NK-92 treated with Interleukin-12 subunit alpha and Interleukin-12 subunit beta, amount 100 ng/mL, for 24 hours (cell line): ENCODE measurements around the gene ROS1.
"Not testable (repeated sequence)": the region's sequence is repeated elsewhere in the genome, so short reads cannot be mapped to it uniquely, and the experiment has no call there.

ENCODE experiments used
- DNase-seq: peaks from one replicate; lab custom pipeline; 2025; lab: John Stamatoyannopoulos, UW

The ROS1 gene

GRCh38 chr6:117266257-117267053 is 159.3 kb downstream of the ROS1 start:
- DNase-seq: no peak

DNA sequence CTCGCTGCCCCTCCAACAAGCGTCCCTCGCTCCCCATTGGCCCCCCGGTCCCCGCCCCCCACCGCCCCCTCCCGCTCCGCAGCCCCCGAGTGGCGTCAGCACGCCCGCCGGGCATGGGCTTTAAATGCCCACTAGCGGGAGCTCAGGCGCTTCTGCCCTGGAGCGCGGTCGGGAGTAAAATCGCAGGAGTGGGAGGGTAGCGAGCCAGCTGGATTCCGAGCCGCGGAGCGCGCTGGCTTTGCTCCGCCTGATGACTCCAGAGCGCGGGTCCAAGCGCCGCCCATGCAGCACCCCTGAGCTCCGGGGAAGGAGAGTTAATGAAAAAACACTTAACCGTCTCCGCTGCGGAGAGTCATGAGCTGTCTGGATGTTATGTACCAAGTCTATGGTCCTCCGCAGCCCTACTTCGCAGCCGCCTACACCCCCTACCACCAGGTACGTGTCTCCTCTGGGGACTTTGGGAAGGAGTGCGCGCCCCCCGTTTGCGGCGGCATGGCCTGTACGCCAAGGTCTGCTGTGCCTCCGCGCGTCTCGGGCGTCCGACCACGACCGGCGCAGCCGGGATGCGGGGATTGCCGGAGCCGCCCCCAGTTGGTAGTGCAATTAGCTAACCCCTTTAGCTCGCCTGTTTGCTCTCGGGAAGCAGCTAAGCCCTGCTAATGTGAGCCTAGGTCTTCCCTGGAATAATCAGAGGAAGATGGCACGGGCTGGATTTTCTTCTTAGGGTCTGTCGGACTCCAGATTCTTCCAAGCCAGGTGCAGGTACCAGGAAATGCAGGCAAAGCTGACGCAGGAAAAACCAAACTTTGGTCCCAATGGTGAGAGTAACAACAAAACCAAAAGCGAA is 160.1 kb downstream of the ROS1 start, which contains the start of gene VGLL2:
Gene VGLL2, plus strand, starts transcription at position 149 of the 847 bp plus-strand sequence. Its CDS starts 206 bp downstream, at position 355.
- DNase-seq: no peak

DNA sequence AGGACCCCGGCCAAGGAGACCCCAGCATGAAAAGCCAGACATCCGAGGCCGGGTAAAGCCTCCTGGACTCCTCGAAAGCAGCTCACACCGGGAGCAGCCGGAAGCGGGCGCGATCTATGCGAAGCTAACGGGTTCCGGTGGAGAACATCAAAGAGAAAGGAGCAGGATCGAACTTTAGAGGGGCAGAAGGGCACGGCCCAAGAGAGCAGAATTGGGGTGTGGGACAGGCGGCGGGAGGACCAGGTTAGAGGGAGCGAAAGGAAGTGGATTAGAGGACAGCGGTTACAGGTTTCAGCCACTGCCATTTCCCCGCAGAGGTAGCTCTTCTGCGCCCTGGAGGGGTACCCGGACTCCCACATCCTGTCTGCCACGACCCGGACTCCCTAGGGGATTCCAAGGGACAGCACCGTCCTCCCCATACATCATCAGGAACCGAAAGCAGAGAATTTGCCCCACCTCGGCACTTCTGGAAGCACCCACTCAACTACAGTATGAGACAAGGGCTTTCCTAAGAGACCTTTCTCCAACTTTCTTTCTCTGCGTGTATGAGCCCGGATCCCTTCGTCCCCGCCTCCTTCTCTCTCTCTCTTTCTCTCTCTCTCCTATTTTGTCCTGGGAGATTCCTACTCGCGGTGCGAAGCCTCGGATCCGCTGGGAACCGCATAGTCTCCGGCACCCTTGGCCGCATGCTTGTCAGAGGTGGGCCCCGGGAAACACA is 160.9 kb downstream of the ROS1 start:
- no peak for DNase-seq

- DNase-seq: no peak
These were observed 161.4 kb downstream of the ROS1 start for GRCh38 chr6:117264369-117264691.

- no peak for DNase-seq
These were observed 162.3 kb downstream of the ROS1 start for GRCh38 chr6:117263353-117263927.

DNA sequence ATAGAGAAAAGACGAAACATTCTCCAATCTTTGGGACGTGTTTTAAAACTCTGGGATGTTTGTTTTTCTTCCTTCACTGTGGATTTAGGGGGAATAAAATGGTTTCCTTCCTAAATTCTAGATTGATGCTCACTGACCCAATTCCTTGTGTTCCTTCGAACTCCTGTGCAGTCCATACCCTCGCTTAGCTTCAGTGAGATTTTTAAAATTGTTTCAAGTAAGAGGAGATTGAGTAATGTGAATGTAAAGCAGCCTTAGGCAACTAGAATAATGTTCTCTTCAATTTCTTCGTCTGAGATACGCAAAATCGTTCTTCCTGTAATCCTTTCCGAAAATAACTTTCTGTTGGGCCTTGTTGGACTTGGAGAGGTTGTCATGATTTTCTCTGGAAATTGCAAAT is 162.9 kb downstream of the ROS1 start:
- DNase-seq: no peak

GRCh38 chr6:117253785-117254184 is 172.0 kb downstream of the ROS1 start:
- no peak for DNase-seq

GRCh38 chr6:117244979-117245378 is 180.8 kb downstream of the ROS1 start:
- DNase-seq: not testable (repeated sequence)

DNA sequence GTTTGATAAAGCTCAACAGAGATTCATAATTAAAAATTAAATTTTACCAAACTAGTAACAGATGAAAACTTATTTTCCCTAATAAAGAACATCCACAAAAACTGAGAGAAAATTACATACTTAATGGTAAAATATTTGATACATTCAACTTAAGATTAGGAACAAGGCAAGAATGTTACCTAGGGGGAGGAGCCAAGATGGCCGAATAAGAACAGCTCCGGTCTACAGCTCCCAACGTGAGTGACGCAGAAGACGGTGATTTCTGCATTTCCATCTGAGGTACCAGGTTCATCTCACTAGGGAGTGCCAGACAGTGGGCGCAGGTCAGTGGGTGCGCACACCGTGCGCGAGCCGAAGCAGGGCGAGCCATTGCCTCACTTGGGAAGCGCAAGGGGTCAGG is 181.2 kb downstream of the ROS1 start:
- not testable (repeated sequence) for DNase-seq
